Nephron progenitor cell (in vitro differentiated cells): Measurements from ENCODE around the gene CDK5RAP3.

Source experiments
- DNase-seq: peaks from one replicate; pipeline ENCODE4 v3.0.0; 2021
- H3K27ac Mint-ChIP-seq: 2 replicates; pipeline ENCODE4 v1.8.0; 2021; ENCODE audit warnings: mild to moderate bottlenecking, moderate library complexity, mixed read lengths
- H3K27me3 Mint-ChIP-seq: 2 replicates; pipeline ENCODE4 v1.8.0; 2021; ENCODE audit warnings: mild to moderate bottlenecking, low read depth, mixed read lengths; ENCODE audit not compliant: poor library complexity
- H3K36me3 Mint-ChIP-seq: 2 replicates; pipeline ENCODE4 v1.8.0; 2021; ENCODE audit warnings: low read depth, mixed read lengths
- H3K4me1 Mint-ChIP-seq: 2 replicates; pipeline ENCODE4 v1.8.0; 2021; ENCODE audit warnings: mixed read lengths
- H3K4me3 Mint-ChIP-seq: 2 replicates; pipeline ENCODE4 v1.8.0; 2021; ENCODE audit warnings: mild to moderate bottlenecking, moderate library complexity, mixed read lengths
- H3K9me3 Mint-ChIP-seq: 2 replicates; pipeline ENCODE4 v1.8.0; 2021; ENCODE audit warnings: mild to moderate bottlenecking, moderate library complexity, mixed read lengths
- TF ChIP-seq, protein P1 (sequence below): fragments of 200-600 bp; sonication (generic); IDR thresholded peaks from 2 replicates; pipeline ENCODE4 v1.5.0; 2021; ENCODE audit warnings: antibody characterized with exemption

The CDK5RAP3 gene

DNA sequence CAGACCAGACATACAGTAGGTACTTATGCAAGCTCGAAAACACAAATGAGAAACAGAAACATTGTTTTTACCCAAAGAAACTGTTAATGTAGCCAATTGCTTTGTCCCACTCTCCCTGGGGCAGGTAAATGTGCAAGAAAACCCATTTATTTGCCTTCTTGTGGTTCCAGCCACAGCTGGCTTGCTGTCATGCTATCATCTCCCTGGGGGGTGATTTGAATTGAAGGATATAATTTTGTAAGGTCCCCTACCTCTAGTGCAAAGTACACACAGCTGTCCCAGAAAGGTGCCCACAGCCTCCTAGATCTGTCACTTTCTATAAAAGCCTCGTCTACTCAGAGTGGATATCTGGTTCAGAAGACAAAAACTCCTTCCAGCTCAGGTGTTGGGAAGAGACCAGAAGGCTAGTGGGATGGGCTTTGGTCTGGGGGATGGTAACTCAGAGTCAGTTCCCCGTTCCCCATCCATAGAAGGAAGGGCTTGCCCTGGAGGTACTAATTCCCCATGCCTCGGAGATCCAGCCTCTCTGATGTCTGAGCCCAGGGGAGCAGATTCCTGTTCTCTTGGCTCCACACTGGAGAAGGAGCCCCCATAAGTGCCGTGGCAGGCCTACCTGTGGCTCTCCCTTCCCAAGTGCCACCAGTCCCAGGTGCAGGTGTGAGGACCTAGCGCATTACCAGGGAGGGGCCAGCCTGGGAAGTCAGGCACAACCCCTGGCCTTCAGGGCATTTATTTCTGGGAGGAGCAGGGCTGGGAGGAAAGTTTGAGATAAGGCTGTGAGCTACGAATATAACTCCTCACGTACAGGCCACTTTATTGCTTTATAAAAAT, 10.9 kb upstream of the CDK5RAP3 start:
- Mint-ChIP-seq H3K4me1 (peaks cover 20% of the 10 kb centered on the region), H3K27ac (no peak overlapping the region), H3K27me3 (peaks cover 43% of the 10 kb centered on the region), H3K4me3 (no peak overlapping the region), H3K36me3 (no peaks in the 10 kb centered on the region), H3K9me3 (no peaks in the 10 kb centered on the region)
- DNase-seq = no peak
- TF ChIP-seq, protein P1, sequence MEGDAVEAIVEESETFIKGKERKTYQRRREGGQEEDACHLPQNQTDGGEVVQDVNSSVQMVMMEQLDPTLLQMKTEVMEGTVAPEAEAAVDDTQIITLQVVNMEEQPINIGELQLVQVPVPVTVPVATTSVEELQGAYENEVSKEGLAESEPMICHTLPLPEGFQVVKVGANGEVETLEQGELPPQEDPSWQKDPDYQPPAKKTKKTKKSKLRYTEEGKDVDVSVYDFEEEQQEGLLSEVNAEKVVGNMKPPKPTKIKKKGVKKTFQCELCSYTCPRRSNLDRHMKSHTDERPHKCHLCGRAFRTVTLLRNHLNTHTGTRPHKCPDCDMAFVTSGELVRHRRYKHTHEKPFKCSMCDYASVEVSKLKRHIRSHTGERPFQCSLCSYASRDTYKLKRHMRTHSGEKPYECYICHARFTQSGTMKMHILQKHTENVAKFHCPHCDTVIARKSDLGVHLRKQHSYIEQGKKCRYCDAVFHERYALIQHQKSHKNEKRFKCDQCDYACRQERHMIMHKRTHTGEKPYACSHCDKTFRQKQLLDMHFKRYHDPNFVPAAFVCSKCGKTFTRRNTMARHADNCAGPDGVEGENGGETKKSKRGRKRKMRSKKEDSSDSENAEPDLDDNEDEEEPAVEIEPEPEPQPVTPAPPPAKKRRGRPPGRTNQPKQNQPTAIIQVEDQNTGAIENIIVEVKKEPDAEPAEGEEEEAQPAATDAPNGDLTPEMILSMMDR = no peak

DNA sequence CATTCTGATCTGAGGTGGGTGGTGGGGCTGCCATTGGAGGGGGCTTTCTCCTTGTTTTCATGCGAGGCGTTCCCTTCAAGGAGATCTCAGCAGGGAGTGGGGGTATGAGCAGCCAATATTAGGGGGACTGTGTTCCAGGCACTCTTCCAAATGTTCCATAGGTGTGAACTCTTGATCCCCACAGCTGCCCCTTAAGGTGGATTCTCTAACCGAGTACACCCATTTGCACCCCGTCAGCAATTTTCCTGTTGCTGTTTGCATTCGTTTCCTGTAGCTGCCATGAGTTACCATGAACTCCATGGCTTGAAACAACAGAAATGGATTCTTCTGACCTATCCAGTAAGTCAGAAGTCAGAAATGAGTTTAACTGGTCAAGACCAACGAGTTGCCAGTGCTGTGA, 9.5 kb upstream of the CDK5RAP3 start:
- no peak overlapping the region for H3K27ac Mint-ChIP-seq
- DNase-seq = no peak
- H3K4me1 Mint-ChIP-seq = peaks cover 19% of the 10 kb centered on the region
- H3K9me3 Mint-ChIP-seq = no peaks in the 10 kb centered on the region
- H3K36me3 Mint-ChIP-seq = no peaks in the 10 kb centered on the region
- H3K27me3 Mint-ChIP-seq = peaks cover 40% of the 10 kb centered on the region
- H3K4me3 Mint-ChIP-seq = no peak overlapping the region
- TF ChIP-seq, protein P1 = no peak

DNA sequence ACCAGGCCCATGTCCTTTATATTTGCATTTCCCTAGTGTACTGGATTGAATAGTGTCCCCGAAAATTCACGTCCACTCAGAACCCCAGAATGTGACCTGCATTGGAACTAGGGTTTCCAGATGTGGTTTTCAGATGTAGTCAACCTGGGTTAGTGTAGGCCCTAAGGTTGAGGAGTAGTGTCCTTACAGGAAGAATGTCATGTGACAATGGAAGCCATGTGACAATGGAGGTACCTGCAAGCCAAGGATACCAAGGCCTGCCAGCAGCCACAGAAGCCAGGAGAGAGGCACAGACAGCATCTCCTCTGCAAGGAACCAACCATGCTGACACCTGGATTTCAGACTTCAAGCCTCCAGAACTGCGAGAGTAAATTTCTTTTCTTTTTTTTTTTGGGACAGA, 8.0 kb upstream of the CDK5RAP3 start:
- no peak overlapping the region for H3K27ac Mint-ChIP-seq
- no peak overlapping the region for H3K4me3 Mint-ChIP-seq
- H3K9me3 Mint-ChIP-seq = no peaks in the 10 kb centered on the region
- H3K36me3 Mint-ChIP-seq = no peaks in the 10 kb centered on the region
- no peak for DNase-seq
- peaks cover 38% of the 10 kb centered on the region for H3K27me3 Mint-ChIP-seq
- TF ChIP-seq, protein P1 = no peak
- peaks cover 5% of the 10 kb centered on the region for H3K4me1 Mint-ChIP-seq

DNA sequence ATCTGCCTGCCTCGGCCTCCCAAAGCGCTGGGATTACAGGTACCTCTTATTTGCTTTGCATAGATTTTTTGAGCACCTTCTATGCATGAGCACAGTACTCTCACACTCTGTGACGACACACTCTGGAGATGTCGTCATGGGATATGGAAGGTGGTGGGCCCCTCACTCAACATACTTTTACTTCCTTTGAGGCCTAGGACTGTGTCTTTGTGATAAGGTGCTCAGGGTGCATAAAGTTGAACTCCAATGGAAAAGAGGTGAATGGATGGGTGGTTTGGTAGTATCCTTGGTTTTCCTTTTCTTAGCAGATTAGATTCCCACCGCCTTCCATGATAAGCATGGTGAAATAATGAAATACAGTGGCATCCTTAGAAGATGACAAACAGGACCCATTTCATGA, 6.1 kb upstream of the CDK5RAP3 start:
- DNase-seq = no peak
- Mint-ChIP-seq H3K27ac (no peak overlapping the region), H3K27me3 (peaks cover 28% of the 10 kb centered on the region), H3K9me3 (peaks cover 3% of the 10 kb centered on the region), H3K4me1 (peaks cover 4% of the 10 kb centered on the region), H3K4me3 (no peak overlapping the region), H3K36me3 (no peaks in the 10 kb centered on the region)
- TF ChIP-seq, protein P1 = no peak

DNA sequence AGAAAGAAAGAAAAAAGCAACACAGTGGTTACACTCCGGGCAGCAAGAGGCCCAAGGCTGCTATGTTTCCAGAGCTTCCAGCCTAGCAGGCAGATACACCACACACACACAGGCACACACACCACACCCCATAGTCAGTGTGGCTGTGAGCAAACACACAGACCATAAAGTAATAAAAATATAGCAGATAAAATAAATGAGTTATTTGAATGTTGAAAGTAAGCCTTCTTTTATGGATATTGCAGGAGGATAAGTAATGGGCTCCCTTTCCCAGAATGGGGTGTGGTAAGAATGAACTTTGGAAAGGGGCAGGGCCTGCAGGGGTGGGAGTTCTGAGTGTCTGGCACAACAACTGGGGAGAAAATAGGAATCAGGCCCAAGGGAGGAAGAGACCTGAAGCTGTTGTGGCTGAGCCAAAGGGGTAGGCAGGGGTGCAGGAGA, 4.8 kb upstream of the CDK5RAP3 start:
- peaks cover 3% of the 10 kb centered on the region for H3K9me3 Mint-ChIP-seq
- peaks cover 17% of the 10 kb centered on the region for H3K4me1 Mint-ChIP-seq
- peaks cover 21% of the 10 kb centered on the region for H3K27me3 Mint-ChIP-seq
- TF ChIP-seq, protein P1 = no peak
- H3K4me3 Mint-ChIP-seq = no peak overlapping the region
- no peak for DNase-seq
- H3K27ac Mint-ChIP-seq = no peak overlapping the region
- no peaks in the 10 kb centered on the region for H3K36me3 Mint-ChIP-seq
